HG03045 (cell line): ENCODE data around the gene NRIP3.
A peak's percentile ranks its signal among the peaks of the same experiment; 100 is the strongest.
"Not testable (repeated sequence)": the region's sequence is repeated elsewhere in the genome, so short reads cannot be mapped to it uniquely, and the experiment has no call there.

Experiments used
- ATAC-seq: cut with Tn5 transposase; IDR thresholded peaks from one replicate; pipeline ENCODE4 v1.9.1; 2021; ENCODE audit warnings: mild to moderate bottlenecking, moderate library complexity; ENCODE audit not compliant: unreplicated experiment

The NRIP3 gene

DNA sequence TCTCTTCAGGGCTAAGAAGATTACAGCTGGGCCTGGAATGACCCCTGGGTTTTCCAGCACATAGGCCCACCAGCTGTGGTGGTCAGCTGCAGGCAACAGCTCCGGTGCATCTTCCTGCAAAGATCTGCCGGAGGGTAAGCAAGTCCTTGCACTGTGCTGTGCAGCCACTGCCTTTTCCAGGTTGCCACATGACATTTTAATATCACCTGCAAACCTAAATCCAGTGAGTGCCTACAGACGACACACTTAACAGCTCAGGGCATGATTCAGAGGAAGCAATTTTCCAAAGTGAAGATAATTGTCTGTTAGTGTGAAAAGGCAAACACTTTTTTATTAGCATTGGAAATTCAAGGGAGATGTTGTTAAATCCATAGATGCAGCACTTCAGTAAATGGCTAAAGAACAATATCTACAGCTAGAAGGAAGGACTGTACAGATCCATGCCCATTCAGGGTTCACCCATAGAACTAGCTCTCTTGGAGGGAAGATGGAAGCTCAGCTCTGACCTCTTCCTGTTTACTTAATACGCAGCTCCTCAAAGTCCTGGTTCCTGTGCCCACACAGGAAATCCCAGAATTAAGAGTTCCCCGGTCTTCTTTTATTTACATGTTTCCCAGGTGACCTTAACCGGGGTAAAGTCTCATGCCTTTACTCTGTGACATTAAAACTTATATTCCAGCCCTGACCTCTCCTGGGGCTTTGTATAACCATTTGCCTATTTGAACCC lies 13.3 kb upstream of the NRIP3 start:
- no peak for ATAC-seq

DNA sequence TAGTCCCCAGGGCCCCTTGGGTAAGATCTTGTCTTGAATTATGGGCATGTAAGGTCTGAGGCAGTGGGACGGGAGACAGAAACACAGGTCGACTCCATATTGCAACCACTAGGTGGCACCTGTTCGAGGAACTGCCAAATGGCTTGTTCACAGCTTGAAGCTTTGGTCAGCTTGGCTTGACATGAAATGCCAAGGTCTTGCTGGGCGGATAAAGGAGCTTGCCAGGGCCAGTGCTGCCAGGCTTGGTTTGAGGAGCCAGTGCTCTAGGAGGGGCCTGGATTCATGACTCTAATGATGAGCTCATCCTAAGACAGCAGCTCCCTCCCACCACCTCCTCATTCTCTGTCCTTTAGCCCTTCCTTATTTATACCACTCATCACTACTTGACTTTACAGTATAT lies 11.9 kb upstream of the NRIP3 start:
- ATAC-seq, result peak; percentile 78

DNA sequence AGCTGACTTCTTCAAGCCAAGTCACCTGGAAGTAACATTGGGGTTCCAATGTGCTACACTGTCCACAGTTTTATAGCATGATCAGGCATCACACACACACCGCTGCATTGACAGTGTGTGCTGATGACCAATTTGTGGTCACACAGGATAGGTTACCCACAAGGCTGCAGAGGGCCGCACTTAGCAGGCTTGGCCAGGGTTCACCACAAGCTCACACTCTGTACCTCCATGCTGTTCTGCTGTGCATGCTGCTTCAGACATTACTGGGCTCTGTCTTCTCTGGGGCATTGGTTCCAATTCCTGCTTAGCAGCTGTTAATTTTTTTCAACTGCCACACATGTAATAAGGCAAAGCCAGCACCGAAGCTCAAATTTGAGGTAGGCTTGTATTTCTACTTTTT lies 11.0 kb upstream of the NRIP3 start:
- no peak for ATAC-seq

DNA sequence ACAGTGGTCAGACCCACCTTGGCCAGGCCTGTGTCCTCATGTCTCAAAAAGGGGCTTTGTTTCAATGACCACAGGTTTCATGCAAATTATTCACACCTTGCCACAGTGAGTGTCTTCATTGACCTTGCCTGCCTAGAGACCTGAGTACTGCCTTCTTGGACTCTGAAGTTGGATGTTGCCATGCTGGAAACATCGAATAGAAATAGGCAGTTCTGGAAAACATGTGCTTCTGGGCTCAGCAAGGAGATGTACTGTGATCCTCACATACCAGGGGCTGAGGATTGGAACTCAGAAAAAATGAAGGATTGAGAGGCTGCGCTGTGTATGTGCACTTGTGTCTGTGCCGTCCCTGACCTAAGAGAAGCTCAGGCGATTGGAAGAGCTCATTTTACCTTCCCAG lies 9.6 kb upstream of the NRIP3 start:
- no peak for ATAC-seq

DNA sequence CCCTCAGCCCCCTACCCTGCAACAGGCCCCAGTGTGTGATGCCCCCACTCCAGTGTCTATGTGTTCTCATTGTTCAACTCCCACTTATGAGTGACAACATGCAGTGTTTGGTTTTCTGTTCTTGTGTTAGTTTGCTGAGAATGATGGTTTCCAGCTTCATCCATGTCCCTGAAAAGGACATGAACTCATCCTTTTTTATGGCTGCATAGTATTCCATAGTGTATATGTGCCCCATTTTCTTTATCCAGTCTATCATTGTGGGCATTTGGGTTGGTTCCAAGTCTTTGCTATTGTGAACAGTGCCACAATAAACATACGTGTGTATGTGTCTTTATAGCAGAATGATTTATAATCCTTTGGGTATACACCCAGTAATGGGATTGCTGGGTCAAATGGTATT lies 5.7 kb upstream of the NRIP3 start:
- not testable (repeated sequence) for ATAC-seq

DNA sequence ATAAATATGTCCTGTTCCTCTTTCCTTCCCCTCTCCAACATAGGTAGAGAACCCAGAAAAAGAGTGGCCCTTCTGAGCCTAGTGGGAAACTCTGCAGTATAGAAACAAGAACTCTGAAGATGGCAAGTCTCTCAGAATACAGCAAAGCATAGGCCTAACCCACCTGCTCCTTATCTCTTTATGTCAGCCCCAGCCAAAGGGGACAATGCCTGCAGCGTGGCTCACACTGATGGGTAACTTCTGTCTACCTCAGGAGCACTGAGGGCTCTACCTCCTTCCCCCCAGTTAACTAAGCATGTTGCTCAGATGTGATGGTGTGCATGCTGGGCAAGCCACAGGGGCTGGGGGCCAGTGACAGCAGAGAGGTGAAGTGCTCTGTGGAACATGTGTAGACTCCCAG lies 4.9 kb upstream of the NRIP3 start:
- ATAC-seq, result no peak

DNA sequence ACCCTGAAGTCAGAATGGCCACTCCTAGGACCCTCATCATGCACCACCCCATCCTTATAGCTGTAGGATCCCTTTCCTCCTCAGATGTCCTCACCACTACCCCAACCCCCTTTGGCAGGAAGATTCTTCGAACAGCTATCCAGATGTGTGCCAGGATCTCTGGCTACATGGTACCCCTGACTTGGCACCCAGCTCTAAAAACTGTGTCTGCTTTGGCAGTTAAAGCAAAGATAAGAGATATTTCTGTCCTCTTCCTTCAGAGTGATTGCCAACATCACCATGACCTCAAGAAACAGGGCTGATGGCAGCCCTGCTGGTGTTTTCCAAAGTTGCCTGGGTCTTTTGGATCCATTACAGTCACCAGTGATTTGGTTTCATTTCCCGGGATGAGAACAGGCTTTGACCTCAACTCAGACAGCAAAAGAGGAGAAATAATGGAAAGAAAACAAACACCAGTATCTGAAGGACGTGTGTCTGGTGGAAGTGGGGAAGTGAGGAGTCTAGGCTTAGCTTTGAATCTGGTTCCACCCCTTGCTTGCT lies 4.3 kb upstream of the NRIP3 start:
- no peak for ATAC-seq

DNA sequence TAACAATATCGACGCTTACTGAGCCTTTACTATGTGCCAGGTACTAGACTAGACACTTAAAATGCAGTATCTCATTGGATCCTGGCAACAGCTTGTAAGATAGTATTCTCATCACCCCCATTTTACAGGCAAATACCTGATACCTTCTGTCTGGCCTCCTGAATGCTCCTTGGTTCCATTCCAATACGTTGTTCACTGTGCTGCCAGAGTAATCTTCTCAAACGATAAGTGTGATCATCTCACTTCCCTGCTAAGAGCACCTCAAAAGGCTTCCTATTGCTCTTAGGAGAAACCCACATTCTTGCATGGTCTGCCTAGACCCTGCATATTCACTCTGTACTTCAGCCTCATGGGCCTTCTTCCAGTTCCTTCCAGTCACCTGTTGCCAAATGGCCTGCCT lies 1.3 kb upstream of the NRIP3 start:
- ATAC-seq, result no peak

DNA sequence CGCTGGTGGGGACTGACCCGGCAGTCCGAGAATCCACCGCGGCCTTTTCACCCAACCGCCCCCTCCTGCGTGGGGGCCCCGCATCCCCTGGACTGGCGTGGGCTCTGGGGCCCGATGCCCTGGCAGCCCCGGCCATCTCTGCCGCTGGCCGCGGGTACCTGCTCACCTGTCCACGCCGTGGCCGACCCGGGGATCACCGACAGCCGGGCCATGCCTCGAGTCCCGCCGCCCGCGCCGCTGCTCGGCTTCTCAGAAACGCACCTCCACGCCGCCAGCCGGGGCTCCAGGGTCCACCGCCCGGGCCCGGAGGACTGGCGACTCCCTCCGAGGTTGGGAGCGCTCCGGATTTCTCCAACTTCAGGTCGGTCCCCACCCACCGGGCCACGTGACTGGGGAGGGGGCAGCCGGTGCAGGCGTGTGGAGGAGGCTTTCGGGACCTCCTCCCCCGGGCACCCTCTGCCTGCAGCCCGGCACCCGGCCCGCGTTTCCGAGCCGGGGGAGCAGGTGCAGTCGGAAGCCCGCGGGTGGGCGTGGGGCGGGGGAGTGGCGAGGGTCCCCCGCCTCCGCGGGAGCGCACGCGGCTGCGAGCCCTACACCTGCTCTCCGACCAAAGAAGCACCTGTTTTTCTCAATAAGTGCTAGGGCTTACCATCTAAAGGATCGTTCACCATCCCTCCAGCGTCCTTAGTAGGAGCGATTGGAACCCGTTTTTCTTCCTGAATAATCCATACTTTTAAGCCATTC lies 554 bp upstream of the NRIP3 start:
- ATAC-seq, result no peak

DNA sequence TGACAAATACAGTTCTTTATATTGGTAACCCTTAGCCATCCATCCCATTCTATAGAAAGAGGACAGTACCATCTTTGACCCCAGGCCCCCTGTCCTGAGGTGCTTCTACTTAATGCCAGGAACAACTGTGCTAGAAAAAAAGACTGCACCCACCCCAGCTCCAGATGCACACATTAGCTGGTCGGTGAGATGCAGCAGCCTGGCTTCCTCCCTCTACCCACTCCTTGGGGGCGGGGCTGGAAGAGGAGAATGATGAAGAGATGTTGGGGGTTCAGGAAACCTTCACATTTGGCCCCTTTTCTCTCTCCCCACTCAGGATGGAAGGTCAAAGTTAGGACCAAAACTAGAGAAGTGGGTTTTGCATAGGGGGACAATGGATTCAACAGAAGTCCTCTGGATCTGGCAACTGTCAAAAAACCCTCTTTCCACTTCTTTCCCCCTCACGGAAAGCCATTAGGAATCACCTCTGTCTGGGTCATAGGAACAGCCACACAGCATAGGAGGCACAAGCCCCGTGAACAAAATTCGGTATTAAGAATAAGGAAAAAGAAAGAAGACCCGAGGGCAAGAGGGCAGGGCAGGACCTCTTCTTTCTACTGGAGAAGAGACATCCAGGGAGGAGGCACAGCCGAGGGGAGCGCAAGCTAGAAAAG lies 755 bp downstream of the NRIP3 start:
- no peak for ATAC-seq

DNA sequence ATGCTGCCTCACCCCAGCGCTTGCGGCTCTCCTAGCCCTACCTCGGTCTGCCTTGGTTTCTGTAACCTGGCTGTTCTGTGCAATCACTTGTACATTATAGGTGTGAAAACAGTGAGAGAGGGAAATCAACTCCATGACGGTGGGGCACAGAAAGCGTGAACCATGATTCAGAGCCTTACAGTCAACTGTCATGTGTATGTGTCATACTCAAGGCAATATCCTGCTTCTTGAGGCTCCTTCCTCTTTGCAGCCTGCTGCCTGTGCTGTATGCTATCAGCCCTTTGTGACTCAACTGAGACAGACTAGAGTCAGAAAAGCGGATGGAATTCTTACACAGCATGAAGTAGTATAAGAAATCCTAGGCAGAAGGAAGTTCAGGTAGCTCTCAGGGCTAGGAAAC lies 2.1 kb downstream of the NRIP3 start:
- ATAC-seq, result no peak

DNA sequence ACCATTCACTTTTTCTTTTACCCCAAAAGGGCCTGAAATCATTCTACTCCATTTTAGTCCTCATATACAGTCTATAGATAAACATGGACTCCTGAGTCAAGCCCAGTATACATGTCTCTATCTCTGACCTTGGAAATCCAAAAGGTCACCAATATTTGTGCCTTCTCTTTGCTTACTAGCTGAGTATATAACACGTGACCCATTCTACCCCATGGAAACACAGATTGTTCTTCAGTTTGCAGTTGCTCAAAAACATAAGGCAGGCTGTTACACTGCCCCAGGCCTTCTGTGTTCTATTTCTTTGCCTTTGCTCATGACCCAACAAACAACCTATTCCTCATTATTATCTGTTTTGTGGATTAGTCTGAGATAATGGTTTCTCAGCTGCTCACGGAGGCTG lies 5.8 kb downstream of the NRIP3 start:
- ATAC-seq, result no peak

DNA sequence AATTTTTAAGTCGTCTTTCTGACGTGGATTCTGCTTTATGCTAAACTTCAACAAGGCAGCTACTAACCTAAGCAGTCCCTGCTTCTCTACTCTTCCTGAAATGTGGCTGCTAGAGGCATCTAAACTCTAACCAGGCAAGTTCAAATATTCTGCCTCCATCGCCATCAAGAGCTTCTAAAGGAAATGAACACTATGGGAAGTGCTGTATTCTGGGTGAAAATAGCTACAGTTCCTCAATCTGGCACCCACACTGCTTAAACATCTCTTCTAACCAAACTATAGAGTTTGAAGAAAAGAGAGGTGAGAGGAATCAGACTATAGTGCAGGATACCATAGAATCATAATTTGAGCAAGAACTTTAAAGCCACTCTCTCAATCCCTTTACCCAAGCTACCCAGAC lies 6.3 kb downstream of the NRIP3 start:
- ATAC-seq, result no peak

DNA sequence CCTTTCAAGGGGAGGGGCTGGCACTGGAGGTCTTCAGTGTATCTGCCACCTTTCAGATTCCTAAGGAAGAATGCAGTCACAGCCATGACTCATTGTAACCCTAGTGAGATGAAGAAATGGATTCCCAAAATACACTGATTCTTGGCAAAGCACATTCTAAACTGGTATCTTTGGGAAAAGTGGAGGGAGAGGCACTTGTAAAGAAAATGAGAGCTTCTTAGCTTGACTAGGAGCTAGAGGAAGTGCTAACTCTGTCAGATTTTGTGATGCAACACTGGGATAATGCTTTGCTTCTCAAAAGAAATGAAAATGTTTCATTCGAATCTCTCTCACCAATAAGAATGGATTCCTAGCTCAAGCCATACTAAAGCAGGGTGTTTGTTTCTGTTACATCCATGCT lies 14.3 kb downstream of the NRIP3 start:
- no peak for ATAC-seq

DNA sequence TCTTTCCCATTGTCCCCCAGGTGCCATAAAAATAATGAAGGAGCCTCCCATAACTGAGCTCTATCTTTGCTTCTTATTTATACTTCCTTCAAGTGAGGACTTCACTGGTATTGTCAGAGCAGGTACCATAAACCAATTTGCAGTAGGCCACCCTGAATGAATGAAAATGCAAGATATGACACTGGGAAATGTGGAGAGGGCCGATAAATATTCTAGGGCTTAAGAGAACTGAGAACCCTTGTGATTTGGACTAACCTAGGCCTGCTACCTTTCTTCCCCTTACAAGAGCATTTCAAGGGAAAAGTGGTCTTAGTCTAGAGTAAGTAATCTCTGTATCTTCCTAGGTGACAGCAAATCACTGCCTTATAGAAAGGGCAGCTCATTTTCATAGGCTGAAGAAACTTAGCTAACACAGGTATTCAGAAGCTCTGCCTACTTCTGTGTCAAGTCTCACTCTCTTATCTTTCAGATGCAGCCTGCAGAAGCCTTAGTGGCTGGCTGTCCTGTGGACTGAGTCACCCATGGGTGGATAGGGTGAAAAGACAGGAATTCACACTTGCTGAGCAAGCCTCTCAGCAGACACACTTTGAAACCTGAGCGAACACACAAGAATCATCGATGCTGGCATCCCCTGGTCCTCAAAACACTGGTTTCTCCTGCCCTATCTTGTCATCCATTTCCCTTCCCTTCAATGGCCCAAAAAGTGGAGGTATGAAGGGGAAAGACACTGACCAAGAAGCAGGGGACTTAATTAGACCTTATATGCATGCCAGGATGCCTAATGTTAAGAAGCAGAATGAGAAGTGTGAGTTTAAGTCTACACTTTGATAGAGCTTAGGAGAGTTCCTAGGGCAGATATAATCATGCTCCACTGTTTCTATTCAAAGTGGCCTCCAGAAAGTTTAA lies 15.2 kb downstream of the NRIP3 start:
- ATAC-seq, result no peak

DNA sequence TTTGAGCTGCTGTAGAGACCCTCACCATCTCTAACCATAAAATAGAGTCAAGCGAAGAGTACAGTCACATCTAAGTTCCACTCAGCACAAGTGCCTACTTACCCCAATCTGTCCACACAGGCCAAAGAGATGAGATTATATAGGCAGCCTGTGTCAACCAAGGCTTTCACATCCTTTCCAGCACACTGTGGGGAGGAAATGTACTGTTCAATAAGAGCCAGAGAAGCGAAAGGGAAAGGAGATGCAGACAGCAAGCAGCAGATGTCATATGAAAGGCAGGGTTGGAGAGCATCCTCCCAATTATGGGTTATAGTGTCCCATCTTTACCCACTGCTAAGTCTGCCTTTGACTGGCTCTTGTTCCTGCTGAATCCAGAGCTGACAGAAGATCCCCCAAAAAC lies 16.4 kb downstream of the NRIP3 start:
- ATAC-seq, result no peak

DNA sequence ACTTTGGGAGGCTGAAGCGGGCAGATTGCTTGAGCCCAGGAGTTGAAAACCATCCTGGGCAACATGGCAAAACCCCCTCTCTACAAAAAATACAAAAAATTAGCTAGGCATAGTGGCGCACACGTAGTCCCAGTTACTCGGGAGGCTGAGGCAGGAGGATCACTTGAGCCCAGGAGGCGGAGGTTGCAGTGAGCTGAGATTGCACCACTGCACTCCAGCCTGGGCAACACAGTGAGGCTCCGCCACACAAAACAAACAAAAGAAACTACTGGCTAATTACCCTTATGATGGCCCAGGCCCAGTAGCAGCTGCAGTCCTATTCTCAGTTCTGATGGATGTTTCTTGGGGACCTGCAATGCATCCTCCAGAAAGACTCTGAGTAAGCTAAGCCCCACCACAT lies 17.0 kb downstream of the NRIP3 start:
- not testable (repeated sequence) for ATAC-seq

DNA sequence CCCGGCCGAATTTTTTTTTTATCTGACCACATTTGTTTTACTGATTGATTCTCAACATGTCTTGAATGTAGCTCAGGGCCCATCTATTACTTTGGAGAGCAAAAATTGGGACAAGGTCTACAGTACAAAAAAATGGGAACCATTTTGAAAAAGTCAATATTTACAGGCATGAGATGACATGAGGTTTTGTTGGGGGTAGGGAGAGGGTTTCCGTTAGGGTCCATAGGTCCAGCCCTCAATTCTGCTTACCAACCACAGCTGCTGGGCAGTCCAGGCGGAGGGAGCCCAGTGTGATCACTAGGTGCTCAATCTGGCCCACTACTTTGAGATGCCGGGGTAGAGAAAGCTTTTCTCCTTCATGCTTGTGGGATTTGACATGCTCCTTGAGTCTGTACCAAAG lies 18.3 kb downstream of the NRIP3 start:
- no peak for ATAC-seq

DNA sequence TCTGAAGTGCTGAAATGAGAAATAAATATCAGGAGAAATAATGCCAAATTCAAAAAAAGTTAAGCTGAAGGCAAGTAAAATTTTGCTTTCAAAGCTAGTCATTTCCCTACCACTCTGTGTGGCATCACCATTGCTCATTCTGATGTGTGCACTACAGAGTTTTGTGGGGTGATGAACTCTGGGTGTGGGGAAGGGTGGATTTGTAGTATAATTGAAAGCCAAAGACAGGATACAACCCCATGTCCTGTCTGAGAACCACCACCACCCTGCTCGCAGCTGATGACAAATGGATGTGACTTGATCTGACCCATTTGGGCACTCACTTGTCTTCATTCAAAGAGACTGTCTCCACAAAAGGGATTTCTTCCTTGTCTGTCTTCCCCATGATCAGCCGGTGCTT lies 20.2 kb downstream of the NRIP3 start:
- ATAC-seq, result no peak

DNA sequence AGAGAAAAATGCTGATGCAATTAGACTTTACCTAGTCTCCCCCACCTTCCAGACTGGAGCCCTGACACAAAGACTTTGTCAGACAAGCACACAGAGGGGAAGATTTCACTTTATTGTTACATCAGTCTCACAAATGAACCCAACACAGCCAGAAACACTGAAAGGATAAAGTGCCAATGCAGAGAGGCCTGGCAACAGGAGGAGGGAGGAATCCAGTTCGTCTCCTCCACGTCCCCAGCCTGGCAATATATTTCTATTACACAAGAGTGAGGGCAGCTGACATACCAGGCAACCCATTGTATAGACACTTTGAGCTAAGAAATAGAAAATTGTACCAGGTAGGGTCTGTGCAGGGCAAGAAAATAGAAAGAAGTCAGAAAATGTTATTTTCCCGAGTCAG lies 23.3 kb downstream of the NRIP3 start:
- ATAC-seq, result no peak

DNA sequence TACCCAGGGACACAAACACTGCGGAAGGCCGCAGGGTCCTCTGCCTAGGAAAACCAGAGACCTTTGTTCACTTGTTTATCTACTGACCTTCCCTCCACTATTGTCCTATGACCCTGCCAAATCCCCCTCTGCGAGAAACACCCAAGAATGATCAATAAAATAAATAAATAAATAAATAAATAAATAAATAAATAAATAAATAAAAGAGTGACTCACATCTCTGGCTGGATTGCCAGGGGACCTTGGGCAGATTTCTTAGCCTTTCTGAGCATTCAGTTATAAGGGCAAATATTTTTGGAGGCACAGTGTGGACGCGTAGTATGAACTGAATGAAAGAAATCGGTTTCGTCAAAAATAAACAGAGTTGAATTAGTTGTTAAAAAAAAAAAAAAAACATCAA lies 24.4 kb downstream of the NRIP3 start:
- ATAC-seq, result not testable (repeated sequence)
